Adrenal gland (tissue), 5 donors: ENCODE data around the gene COX7A2.

ENCODE experiments used
- POLR2A ChIP-seq, 2 donors: fragments of 450-650 bp; IDR thresholded peaks; one replicate each; pipeline ENCODE4 v1.6.1; 2017; ENCODE audit warnings: antibody characterized with exemption in 2 of 2, mild to moderate bottlenecking in 2 of 2, moderate library complexity in 1 of 2
- TF ChIP-seq, protein P1 (sequence below), 6 experiments: fragments of 450-650 bp in 4 of 6; fragments of 200-600 bp in 2 of 6; sonication (generic) in 1 of 6; IDR thresholded peaks; 1 replicate in 5 of 6; 2 replicates in 1 of 6; pipeline versions ENCODE4 v1.5.1 to v1.8.0; 2016 to 2021; ENCODE audit warnings: antibody characterized with exemption in 6 of 6, mild to moderate bottlenecking in 2 of 6, moderate library complexity in 1 of 6
- donor health status: DM: no; HTN: no; CAD: no.

DNA sequence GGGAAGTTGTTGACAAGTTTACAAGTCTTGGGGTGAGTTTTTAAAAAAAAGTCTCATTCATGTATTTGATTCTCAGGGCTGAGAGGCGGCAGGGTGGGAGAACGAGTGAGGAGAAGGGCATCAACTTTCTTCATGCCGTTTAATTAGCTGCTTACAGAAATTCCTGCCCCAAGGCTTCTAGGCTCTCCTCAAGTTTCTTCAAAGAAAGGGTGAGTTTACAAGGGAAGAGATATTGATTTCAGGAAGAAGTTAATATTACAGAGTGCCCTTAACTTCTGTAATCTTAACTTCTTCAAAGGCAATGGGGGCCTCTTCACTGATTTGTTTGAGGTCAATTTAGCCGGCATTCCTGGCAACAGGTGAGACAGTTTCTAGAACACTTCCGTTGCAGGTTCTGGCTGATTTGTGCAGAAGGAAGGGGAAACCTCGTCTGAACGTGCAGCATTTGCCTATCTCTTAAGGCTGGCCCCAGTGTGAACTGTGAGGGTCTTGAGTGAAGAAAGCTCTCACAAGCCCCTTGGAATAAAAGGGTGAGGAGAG is 34.3 kb downstream of the COX7A2 start:
- TF ChIP-seq, protein P1, sequence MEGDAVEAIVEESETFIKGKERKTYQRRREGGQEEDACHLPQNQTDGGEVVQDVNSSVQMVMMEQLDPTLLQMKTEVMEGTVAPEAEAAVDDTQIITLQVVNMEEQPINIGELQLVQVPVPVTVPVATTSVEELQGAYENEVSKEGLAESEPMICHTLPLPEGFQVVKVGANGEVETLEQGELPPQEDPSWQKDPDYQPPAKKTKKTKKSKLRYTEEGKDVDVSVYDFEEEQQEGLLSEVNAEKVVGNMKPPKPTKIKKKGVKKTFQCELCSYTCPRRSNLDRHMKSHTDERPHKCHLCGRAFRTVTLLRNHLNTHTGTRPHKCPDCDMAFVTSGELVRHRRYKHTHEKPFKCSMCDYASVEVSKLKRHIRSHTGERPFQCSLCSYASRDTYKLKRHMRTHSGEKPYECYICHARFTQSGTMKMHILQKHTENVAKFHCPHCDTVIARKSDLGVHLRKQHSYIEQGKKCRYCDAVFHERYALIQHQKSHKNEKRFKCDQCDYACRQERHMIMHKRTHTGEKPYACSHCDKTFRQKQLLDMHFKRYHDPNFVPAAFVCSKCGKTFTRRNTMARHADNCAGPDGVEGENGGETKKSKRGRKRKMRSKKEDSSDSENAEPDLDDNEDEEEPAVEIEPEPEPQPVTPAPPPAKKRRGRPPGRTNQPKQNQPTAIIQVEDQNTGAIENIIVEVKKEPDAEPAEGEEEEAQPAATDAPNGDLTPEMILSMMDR (IDR thresholded peaks at IDR 0.05) = peak in 2 of 6 experiments; percentile 18 to 25
- TF ChIP-seq POLR2A (IDR thresholded peaks at IDR 0.05) = no peak
